Heart left ventricle (tissue), 16 donors: ENCODE data around the gene SMG5. TPM values are rescaled to one million over a fixed set of nuclear protein-coding genes. Genes with fewer than 3 reads are reported as not detected.

ENCODE experiments used
- ATAC-seq, 4 donors: fragments of 200-7000 bp; cut with Tn5 transposase; one replicate each; pipeline ENCODE4 v1.9.1; 2020 to 2022; ENCODE audit warnings: moderate library complexity in 4 of 4, mild to moderate bottlenecking in 3 of 4, moderate number of reproducible peaks in 1 of 4
- DNase-seq, 5 donors: peaks; one replicate each; pipeline ENCODE4 v3.0.0-alpha.2; 2020
- H3K27ac ChIP-seq, 12 donors: fragments of 200-600 bp; sonication (generic) in 4 of 12; one replicate each; pipeline versions ENCODE4 v1.5.0 to v1.8.0; 2016 to 2022; ENCODE audit warnings: mild to moderate bottlenecking in 2 of 12
- H3K27me3 ChIP-seq, 9 donors: fragments of 200-600 bp; sonication (generic) in 2 of 9; one replicate each; pipeline versions ENCODE4 v1.5.1 to v1.8.0; 2016 to 2022; ENCODE audit warnings: mild to moderate bottlenecking in 3 of 9
- H3K36me3 ChIP-seq, 9 donors: fragments of 200-600 bp; sonication (generic) in 2 of 9; one replicate each; pipeline versions ENCODE4 v1.5.0 to v1.8.0; 2018 to 2022; ENCODE audit warnings: mild to moderate bottlenecking in 2 of 9
- H3K4me1 ChIP-seq, 12 donors: fragments of 200-600 bp; sonication (generic) in 4 of 12; one replicate each; pipeline versions ENCODE4 v1.5.0 to v1.8.0; 2016 to 2022; ENCODE audit warnings: mild to moderate bottlenecking in 3 of 12
- H3K4me3 ChIP-seq, 12 donors: fragments of 200-600 bp; sonication (generic) in 4 of 12; one replicate each; pipeline versions ENCODE4 v1.5.0 to v1.8.0; 2017 to 2022; ENCODE audit warnings: mild to moderate bottlenecking in 9 of 12, moderate library complexity in 4 of 12
- H3K9me3 ChIP-seq, 12 donors: fragments of 200-600 bp; sonication (generic) in 4 of 12; one replicate each; pipeline versions ENCODE4 v1.5.0 to v1.8.0; 2016 to 2022; ENCODE audit warnings: mild to moderate bottlenecking in 1 of 12
- POLR2A ChIP-seq, 2 donors: fragments of 450-650 bp; IDR thresholded peaks; one replicate each; pipeline ENCODE4 v1.6.1; 2017; ENCODE audit warnings: antibody characterized with exemption in 2 of 2, mild to moderate bottlenecking in 2 of 2, moderate library complexity in 2 of 2
- WGBS, 4 donors: extraction: QIAGEN DNeasy Blood & Tissue Kit in 2 of 4; methylation state at CpG; one replicate each; pipeline versions ENCODE4 v1.1.5 to v1.1.7; 2013 to 2018; 5-methylcytosine and 5-hydroxymethylcytosine counted together
- intact Hi-C, 10 donors: fragments of 100-400 bp; cut with DNase I; formaldehyde crosslinking; loops; one replicate each; pipeline versions ENCODE4 v1.11.1 to v1.14.2; 2022
- polyA plus RNA-seq, 2 donors: library from polyadenylated mRNA; stranded (reverse); fragments of 200-250 nt; gene quantifications; one replicate each; pipeline ENCODE4 v1.2.3, GENCODE V29; 2013
- total RNA-seq, 9 donors: library from RNA; depleted of rRNA in 2 of 9; stranded (reverse); fragments of >200 nt in 2 of 9; fragmentation: NEBNext Ultra II Directional in 3 of 9; extraction: Animal tissue kit (Norgen Biotek cat#: 25700) in 3 of 9; gene quantifications; one replicate each; pipeline versions ENCODE4 v1.1.0 to v1.2.4, GENCODE V29; 2016 to 2023
- TF ChIP-seq, protein P1 (sequence below), 12 donors: fragments of 200-600 bp; sonication (generic) in 4 of 12; IDR thresholded peaks; one replicate each; pipeline versions ENCODE4 v1.5.0 to v1.8.0; 2018 to 2022; ENCODE audit warnings: antibody characterized with exemption in 12 of 12, mild to moderate bottlenecking in 5 of 12
- donor health status: ischemic (EF 13 %, LVEDD 7.1; RV severe dilation, severe dysfunction).
- donor health status: healthy with polysubstance abuse.
- donor health status: DM: no; HTN: yes; CAD: no.
- donor health status: DM: no; HTN: no; CAD: no.
- donor health status: ischemic (EF 25% LVEDD 6.9; RV normal size, moderate dysfunction).
- donor health status: ischemic (EF 25% LVEDD 5.7; RV mildly dilated, moderate dysfunction).
- donor health status: healthy.
- donor health status: DM: yes; HTN: yes; CAD: no.
- donor health status: ischemic (EF 35%, LVEDD 5.7; RV mildly dilated, moderate dysfunction).
- donor health status: nonischemic (EF 11% LVEDD 7.7; RV severe dilation, severe dysfunction).
- donor health status: DM: yes; HTN: yes; CAD: no.
- donor health status: PGD.
- donor health status: ischemic (EF 29% LVEDD 5.4; RV normal size, mild dysfunction).
- donor health status: nonischemic (EF 23%, LVEDD 6.1; RV moderate dilation, normal function).

Gene SMG5
- total and polyA plus RNA-seq, 11 donors: 56.3 to 104 (median 89.4) TPM

DNA sequence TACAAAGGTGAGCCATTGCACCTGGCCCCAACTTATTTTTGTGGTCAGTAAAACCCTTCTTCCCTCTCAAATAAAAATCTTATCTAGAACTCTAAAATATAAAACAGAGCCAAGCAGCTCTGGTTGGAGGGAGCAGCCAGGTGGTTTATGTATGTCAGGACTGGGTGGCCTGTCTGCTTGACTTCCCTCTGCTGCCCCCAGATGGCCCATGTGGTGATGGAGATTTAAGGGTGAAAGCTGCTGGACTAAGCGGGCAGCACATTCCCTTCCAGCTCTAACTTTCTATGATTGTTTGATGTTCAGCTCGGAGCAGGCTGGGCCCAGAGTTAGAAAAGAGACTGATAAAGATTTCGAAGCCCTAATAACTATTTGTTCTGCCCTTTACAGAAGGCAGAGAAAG, 22.8 kb downstream of the SMG5 start:
- ATAC-seq (no peak), DNase-seq (no peak)
- Histone ChIP-seq H3K9me3 (no peaks in the 10 kb centered on the region), H3K27ac (no peak overlapping the region), H3K27me3 (no peaks in the 10 kb centered on the region), H3K4me1 (no peaks in the 10 kb centered on the region), H3K36me3 (peaks cover 0 to 100% (median 97%) of the 10 kb centered on the region in 9 donors), H3K4me3 (no peak overlapping the region)
- 58 to 69% (median 66%) methylated on average over 3 of the region's 3 CpGs for WGBS, 4 donors
- TF ChIP-seq, protein P1, sequence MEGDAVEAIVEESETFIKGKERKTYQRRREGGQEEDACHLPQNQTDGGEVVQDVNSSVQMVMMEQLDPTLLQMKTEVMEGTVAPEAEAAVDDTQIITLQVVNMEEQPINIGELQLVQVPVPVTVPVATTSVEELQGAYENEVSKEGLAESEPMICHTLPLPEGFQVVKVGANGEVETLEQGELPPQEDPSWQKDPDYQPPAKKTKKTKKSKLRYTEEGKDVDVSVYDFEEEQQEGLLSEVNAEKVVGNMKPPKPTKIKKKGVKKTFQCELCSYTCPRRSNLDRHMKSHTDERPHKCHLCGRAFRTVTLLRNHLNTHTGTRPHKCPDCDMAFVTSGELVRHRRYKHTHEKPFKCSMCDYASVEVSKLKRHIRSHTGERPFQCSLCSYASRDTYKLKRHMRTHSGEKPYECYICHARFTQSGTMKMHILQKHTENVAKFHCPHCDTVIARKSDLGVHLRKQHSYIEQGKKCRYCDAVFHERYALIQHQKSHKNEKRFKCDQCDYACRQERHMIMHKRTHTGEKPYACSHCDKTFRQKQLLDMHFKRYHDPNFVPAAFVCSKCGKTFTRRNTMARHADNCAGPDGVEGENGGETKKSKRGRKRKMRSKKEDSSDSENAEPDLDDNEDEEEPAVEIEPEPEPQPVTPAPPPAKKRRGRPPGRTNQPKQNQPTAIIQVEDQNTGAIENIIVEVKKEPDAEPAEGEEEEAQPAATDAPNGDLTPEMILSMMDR (IDR thresholded peaks at IDR 0.05): no peak
- TF ChIP-seq POLR2A (IDR thresholded peaks at IDR 0.05): no peak
- intact Hi-C loops: loop anchor here in 1 of 10 donors (10.0 kb wide), 1 partner anchor 55 kb away; no protein-coding TSS in a partner anchor

DNA sequence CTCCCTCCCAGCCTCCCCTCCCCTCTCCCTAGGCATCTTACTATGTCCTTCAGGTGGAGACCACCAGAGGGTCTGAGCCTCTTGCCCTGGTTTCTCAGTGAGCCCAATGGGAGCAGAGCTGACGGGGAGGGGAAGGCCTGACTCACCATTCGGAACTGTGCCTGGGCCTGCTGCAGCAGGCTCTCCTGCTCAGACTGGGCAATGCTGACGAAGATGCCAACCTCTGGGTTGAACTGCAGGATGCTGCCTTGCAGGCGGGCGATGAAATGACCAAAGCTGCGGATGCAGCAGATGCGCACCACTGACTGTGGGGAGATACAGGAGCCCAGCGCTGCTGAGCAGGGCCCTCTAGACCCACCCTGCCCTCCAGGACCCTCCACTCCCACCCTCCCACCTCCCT, 23.8 kb downstream of the SMG5 start:
- Histone ChIP-seq H3K4me1 (no peaks in the 10 kb centered on the region), H3K27ac (no peak overlapping the region), H3K9me3 (no peaks in the 10 kb centered on the region), H3K4me3 (no peak overlapping the region), H3K36me3 (peaks cover 0 to 100% (median 95%) of the 10 kb centered on the region in 9 donors), H3K27me3 (no peaks in the 10 kb centered on the region)
- intact Hi-C loops: loop anchor here in 1 of 10 donors (10.0 kb wide), 1 partner anchor 56 kb away; no protein-coding TSS in a partner anchor
- no peak for TF ChIP-seq POLR2A (IDR thresholded peaks at IDR 0.05)
- TF ChIP-seq, protein P1 (IDR thresholded peaks at IDR 0.05): no peak
- ATAC-seq (no peak), DNase-seq (no peak)
- WGBS, 4 donors: 95 to 99% (median 97%) methylated on average over 7 to 8 of the region's 8 CpGs

DNA sequence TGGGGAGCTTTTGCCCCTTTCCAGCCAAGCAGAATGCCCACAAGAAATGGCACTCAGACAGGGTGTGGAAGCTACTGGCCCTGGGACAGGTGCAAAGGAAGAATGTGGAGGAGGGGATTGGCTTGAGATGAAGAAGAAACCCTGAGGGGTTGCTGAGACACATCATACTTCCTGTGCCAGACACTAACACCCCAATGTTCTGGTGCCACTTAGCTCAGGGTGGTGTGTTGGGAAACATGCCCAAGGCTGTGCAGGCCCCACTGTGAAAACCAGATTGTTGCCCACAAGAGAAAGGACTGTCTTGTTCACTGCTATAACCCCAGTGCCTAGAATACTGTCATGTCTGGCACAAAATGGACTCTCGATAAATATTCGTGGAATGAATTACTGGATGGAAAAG, 24.9 kb downstream of the SMG5 start:
- TF ChIP-seq, protein P1 (IDR thresholded peaks at IDR 0.05): no peak
- no peak for TF ChIP-seq POLR2A (IDR thresholded peaks at IDR 0.05)
- peaks cover 2 to 100% (median 95%) of the 10 kb centered on the region in 9 donors for H3K36me3 ChIP-seq
- H3K27ac ChIP-seq: no peak overlapping the region
- no peak for ATAC-seq
- no peak for DNase-seq
- no peaks in the 10 kb centered on the region for H3K4me1 ChIP-seq
- H3K9me3 ChIP-seq: no peaks in the 10 kb centered on the region
- H3K4me3 ChIP-seq: no peak overlapping the region
- intact Hi-C loops: loop anchor here in 1 of 10 donors (10.0 kb wide), 1 partner anchor 57 kb away; no protein-coding TSS in a partner anchor
- no peaks in the 10 kb centered on the region for H3K27me3 ChIP-seq
- 88 to 97% (median 90%) methylated on average over 2 of the region's 2 CpGs for WGBS, 4 donors

DNA sequence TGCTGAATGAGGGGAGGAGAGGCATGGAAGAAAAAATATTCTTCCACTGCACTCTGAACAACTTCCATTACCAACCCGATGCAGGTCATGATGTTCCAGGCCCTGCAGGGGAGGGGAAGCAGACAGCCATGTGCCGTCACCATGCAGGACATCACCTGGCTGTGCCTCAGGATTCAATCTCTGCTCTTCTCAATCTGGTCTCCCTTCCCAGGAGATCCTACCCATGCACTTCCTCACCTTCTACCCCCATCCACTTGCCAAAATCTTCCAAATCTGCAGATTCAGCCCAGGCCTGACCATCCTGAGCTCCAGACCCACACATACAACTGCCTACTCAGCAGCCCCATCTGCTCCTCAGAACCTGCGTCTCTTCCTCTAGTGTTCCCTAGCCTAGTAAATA, 29.0 kb downstream of the SMG5 start:
- Histone ChIP-seq H3K36me3 (peaks cover 2 to 100% (median 92%) of the 10 kb centered on the region in 9 donors), H3K27me3 (no peaks in the 10 kb centered on the region), H3K9me3 (no peaks in the 10 kb centered on the region), H3K4me3 (no peak overlapping the region), H3K4me1 (peaks cover 0 to 30% (median 12%) of the 10 kb centered on the region in 12 donors), H3K27ac (no peak overlapping the region)
- DNase-seq: no peak
- intact Hi-C loops: loop anchor here in 1 of 10 donors (10.0 kb wide), 1 partner anchor 61 kb away; no protein-coding TSS in a partner anchor
- no peak for ATAC-seq
- no peak for TF ChIP-seq POLR2A (IDR thresholded peaks at IDR 0.05)
- TF ChIP-seq, protein P1 (IDR thresholded peaks at IDR 0.05): no peak
- 87 to 97% (median 90%) methylated on average over 3 of the region's 3 CpGs for WGBS, 4 donors
